HEK293 (cell line): ENCODE results near the gene MARK4.

Source experiments
- SALL2 ChIP-seq: fragments of 450-650 bp; formaldehyde crosslinking; IDR thresholded peaks from 2 replicates; pipeline ENCODE4 v1.5.0; 2017; ENCODE audit warnings: missing biosample characterization, mild to moderate bottlenecking, missing genetic modification characterization, borderline replicate concordance
- ZBTB26 ChIP-seq: fragments of 450-650 bp; formaldehyde crosslinking; optimal IDR thresholded peaks from 2 replicates; pipeline ENCODE3; 2016; ENCODE audit warnings: missing biosample characterization, mild to moderate bottlenecking, missing genetic modification characterization
- ZNF239 ChIP-seq: fragments of 450-650 bp; formaldehyde crosslinking; IDR thresholded peaks from 2 replicates; pipeline ENCODE4 v1.5.1; 2016; ENCODE audit warnings: missing biosample characterization, missing genetic modification characterization
- ZNF341 ChIP-seq: fragments of 450-650 bp; formaldehyde crosslinking; IDR thresholded peaks from 2 replicates; pipeline ENCODE4; 2016; ENCODE audit warnings: low read depth, missing biosample characterization, missing genetic modification characterization

DNA sequence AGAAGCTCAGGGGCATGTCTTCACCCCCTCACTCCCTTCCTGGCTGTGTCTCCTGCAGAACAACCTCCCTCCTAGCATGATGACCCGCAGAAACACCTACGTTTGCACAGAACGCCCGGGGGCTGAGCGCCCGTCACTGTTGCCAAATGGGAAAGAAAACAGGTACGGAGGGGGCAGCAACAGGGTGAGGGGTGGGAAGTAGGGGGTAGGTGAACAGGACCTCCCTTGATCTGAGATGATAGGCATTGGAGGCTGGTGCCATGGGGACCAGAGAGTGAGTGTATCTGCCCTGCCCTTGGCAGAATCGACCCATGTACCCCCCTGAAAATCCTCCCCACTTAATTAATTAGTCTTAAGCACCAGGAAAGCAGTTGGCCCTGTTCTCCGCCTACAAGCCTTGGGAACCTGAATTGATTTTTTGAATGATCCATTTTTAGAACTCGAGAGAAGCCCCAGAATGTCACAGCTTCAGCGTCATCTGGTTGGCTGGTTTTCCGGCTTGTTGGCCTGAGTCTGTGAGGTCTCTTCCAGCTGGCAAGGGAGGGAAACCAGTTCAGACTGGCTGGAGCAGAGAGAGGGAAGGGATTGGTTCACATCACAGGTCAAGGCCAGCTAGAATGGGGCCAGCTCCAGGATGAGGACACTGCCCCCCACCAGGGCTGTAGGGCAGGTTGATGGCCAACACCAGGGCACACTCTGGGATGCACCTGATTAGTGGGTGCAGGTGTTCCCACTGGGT lies 43.4 kb downstream of the MARK4 start:
- no peak for TF ChIP-seq SALL2 (tag by site-specific recombination)
- TF ChIP-seq ZNF239 (tag by site-specific recombination), result no peak
- TF ChIP-seq ZBTB26 (tag by site-specific recombination), result no peak
- TF ChIP-seq ZNF341 (tag by site-specific recombination), result no peak
